Breast epithelium (tissue), 3 donors: ENCODE data around the gene RSPH9.

Experiments
- POLR2A ChIP-seq: fragments of 450-650 bp; IDR thresholded peaks from one replicate; pipeline ENCODE4 v1.6.1; 2016; ENCODE audit warnings: antibody characterized with exemption, mild to moderate bottlenecking, moderate library complexity
- POLR2AphosphoS5 ChIP-seq, 3 donors: sonication (generic); formaldehyde crosslinking; IDR thresholded peaks; one replicate each; pipeline ENCODE4 v1.6.1; 2017; ENCODE audit warnings: antibody characterized with exemption in 3 of 3
- TF ChIP-seq, protein P1 (sequence below), 3 donors: fragments of 450-650 bp; IDR thresholded peaks; one replicate each; pipeline ENCODE4 v1.5.1; 2016 to 2017; ENCODE audit warnings: antibody characterized with exemption in 3 of 3, mild to moderate bottlenecking in 3 of 3, moderate library complexity in 3 of 3

DNA sequence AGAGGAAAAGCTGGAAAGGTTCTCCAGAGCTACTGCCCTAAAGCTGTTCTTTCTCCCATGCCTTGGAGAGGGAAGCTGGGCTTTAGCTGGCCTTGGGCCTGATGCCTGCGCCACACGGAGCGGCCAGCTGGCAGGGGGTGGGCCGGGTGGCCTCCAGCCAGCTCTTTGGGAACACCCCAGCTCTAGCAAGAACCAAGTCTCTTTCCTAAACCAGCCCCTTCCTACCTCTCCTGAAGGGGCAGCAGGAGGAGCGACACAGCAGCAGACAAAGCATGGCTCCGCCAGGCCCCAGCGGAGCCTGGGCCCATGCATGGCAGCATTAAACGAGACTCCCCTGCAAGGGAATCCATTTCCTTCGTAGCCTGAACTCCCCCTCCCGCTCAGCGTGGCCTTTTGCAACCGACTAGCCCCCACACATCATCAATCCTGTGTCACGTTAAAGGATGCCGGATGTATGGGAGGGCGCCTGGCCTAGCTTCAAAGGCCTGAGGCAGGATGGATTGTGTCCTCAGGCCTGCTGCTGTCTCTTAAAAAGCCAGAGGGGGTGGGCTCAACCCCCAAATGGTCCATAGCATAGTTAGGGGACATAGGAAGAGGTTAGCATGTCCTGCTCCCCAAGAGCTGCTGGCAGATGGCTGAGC, 28.7 kb downstream of the RSPH9 start:
- TF ChIP-seq POLR2AphosphoS5 (IDR thresholded peaks at IDR 0.05) = no peak
- TF ChIP-seq, protein P1, sequence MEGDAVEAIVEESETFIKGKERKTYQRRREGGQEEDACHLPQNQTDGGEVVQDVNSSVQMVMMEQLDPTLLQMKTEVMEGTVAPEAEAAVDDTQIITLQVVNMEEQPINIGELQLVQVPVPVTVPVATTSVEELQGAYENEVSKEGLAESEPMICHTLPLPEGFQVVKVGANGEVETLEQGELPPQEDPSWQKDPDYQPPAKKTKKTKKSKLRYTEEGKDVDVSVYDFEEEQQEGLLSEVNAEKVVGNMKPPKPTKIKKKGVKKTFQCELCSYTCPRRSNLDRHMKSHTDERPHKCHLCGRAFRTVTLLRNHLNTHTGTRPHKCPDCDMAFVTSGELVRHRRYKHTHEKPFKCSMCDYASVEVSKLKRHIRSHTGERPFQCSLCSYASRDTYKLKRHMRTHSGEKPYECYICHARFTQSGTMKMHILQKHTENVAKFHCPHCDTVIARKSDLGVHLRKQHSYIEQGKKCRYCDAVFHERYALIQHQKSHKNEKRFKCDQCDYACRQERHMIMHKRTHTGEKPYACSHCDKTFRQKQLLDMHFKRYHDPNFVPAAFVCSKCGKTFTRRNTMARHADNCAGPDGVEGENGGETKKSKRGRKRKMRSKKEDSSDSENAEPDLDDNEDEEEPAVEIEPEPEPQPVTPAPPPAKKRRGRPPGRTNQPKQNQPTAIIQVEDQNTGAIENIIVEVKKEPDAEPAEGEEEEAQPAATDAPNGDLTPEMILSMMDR (IDR thresholded peaks at IDR 0.05) = no peak
- no peak for TF ChIP-seq POLR2A
